ENCODE measurements around the gene RBFOX2. TPM values are rescaled to one million over a fixed set of nuclear protein-coding genes. Genes with fewer than 3 reads are reported as not detected.

Gene RBFOX2
- total and polyA plus RNA-seq, 10 of the 15 experiments (the other 5 are each of a cell fraction or from before 2014, with no cell fraction given), result 0.01 to 2.7 (median 0.17) TPM; not detected in 4

DNA sequence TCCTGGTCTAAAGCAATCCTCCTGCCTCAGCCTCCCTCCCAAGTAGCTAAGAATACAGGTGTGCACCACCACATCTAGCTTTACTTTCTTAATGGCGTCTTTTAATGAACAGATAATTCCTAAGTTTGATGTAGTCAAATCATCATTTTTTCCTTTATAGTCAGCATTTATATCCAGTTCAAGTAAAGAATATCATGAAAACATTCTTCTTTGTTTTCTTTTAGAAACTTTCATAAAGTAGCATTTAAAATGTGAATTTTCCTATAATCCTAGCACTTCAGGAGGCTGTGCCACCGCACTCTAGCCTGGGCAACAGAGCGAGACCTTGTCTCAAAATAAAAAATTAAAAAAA is 61.6 kb downstream of the RBFOX2 start (continued):
- TF ChIP-seq, protein P1, sequence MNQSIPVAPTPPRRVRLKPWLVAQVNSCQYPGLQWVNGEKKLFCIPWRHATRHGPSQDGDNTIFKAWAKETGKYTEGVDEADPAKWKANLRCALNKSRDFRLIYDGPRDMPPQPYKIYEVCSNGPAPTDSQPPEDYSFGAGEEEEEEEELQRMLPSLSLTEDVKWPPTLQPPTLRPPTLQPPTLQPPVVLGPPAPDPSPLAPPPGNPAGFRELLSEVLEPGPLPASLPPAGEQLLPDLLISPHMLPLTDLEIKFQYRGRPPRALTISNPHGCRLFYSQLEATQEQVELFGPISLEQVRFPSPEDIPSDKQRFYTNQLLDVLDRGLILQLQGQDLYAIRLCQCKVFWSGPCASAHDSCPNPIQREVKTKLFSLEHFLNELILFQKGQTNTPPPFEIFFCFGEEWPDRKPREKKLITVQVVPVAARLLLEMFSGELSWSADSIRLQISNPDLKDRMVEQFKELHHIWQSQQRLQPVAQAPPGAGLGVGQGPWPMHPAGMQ (IDR thresholded peaks at IDR 0.05; ENCODE audit: borderline replicate concordance), result no peak
- TF ChIP-seq KAT2A (conservative IDR thresholded peaks at IDR 0.05; ENCODE audit: control insufficient read depth, low read depth, low read length), result no peak
- TF ChIP-seq, protein P2, sequence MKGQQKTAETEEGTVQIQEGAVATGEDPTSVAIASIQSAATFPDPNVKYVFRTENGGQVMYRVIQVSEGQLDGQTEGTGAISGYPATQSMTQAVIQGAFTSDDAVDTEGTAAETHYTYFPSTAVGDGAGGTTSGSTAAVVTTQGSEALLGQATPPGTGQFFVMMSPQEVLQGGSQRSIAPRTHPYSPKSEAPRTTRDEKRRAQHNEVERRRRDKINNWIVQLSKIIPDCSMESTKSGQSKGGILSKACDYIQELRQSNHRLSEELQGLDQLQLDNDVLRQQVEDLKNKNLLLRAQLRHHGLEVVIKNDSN (IDR thresholded peaks at IDR 0.05; ENCODE audit: borderline replicate concordance, extremely low read length, insufficient read depth, low read depth, low read length), result no peak

DNA sequence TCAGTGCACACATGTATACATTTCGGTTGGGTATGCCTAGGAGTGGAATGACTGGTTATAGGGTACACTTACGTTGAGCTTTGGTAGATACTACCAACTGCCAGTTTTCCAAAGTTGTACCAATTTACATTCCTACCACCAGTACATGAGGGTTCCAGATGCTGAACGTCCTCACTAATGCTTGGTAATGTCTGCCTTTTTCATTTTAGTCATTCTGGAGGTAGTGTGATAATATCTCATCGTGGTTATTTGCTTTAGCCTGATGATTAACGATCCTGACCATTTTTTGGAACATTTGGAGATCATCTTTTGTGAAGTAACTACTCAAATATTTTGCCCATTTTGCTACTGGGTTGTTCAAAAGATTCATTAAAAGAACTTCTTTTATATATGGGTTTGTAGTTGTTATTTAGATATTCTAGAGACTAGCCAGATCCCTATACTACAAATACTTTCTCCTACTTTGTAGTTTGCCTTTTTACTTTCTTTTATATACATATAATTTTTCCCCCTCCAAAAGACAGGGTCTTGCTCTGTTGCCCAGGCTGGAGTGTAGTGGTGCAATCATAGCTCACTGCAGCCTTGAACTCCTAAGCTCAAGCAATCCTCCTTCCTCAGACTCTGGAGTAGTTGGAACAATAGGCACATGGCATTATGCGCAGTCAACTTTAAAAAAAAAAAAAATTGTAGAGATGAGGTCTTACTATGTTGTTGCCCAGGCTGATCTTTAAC is 62.1 kb downstream of the RBFOX2 start:
- Histone ChIP-seq H3K4me2 (ENCODE audit: control insufficient read depth, insufficient read depth) (no peak overlapping the region), H2AFZ (ENCODE audit: control insufficient read depth, low read depth, low read length) (no peak overlapping the region), H3K4me3 (no peak overlapping the region), H3K27ac (ENCODE audit: control insufficient read depth, insufficient read depth) (no peak overlapping the region), H3K79me2 (ENCODE audit: control insufficient read depth, insufficient read depth, low read length) (no peaks in the 10 kb centered on the region), H3K27me3 (replicated peaks in 1 of 2; ENCODE audit: control insufficient read depth in 2 of 2, insufficient read depth in 2 of 2, low read length in 1 of 2) (no peaks in the 10 kb centered on the region; a peak in 1 of 4 replicates), H3K9me3 (replicated peaks; ENCODE audit: control insufficient read depth, insufficient read depth, low read length) (no peaks in the 10 kb centered on the region), H3K4me1 (ENCODE audit: control insufficient read depth, insufficient read depth, low read length) (no peaks in the 10 kb centered on the region), H4K20me1 (ENCODE audit: control insufficient read depth, insufficient read depth) (no peaks in the 10 kb centered on the region), H3K9ac (ENCODE audit: control insufficient read depth, insufficient read depth, low read length) (no peak overlapping the region), H3K36me3 (ENCODE audit: control insufficient read depth in 2 of 2, insufficient read depth in 2 of 2, low read length in 1 of 2) (no peaks in the 10 kb centered on the region)
- in situ Hi-C loops (cut with MboI) (no loop called here), intact Hi-C loops (cut with micrococcal nuclease; ENCODE audit: unreplicated experiment) (no loop called here)
- SMC1A ChIA-PET (ENCODE audit: uncharacterized antibody, unreplicated experiment), result interaction anchor here (1.0 kb wide), 1 partner anchor 16 kb away, joined by 4 read pairs; no protein-coding TSS in a partner anchor
- no TSS peak for BruUV-seq (replicated peaks)
- POLR2A ChIA-PET, result interaction anchor here (0.6 kb wide), 1 partner anchor 1069 kb away, joined by 7 read pairs; no protein-coding TSS in a partner anchor
- 20% methylated on average over 6 of the region's 6 CpGs for WGBS (ENCODE audit: insufficient coverage, insufficient replicate concordance, low lambda C conversion rate, missing lambda C conversion rate)
- ATAC-seq (no peak), FAIRE-seq (no peak), DNase-seq (ENCODE audit: low read depth, low spot score) (no peak)
- RAD21 ChIA-PET (ENCODE audit: unreplicated experiment), result no interaction called here
- CTCF ChIA-PET, result no interaction called here
- TF ChIP-seq, protein P3, sequence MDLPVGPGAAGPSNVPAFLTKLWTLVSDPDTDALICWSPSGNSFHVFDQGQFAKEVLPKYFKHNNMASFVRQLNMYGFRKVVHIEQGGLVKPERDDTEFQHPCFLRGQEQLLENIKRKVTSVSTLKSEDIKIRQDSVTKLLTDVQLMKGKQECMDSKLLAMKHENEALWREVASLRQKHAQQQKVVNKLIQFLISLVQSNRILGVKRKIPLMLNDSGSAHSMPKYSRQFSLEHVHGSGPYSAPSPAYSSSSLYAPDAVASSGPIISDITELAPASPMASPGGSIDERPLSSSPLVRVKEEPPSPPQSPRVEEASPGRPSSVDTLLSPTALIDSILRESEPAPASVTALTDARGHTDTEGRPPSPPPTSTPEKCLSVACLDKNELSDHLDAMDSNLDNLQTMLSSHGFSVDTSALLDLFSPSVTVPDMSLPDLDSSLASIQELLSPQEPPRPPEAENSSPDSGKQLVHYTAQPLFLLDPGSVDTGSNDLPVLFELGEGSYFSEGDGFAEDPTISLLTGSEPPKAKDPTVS (IDR thresholded peaks at IDR 0.05; ENCODE audit: low read depth, low read length), result no peak
- TF ChIP-seq ZNF622 (IDR thresholded peaks at IDR 0.05) (no peak), NR2C1 (IDR thresholded peaks at IDR 0.05) (no peak), YY1 (IDR thresholded peaks at IDR 0.05; ENCODE audit: low read depth, low read length) (no peak), RCOR1 (conservative IDR thresholded peaks at IDR 0.05; ENCODE audit: low read depth, low read length) (no peak), BACH1 (IDR thresholded peaks at IDR 0.05; ENCODE audit: borderline replicate concordance) (no peak), EED (IDR thresholded peaks at IDR 0.05; ENCODE audit: low read depth) (no peak), ZNF217 (IDR thresholded peaks at IDR 0.05) (no peak)
- TF ChIP-seq, protein P4, sequence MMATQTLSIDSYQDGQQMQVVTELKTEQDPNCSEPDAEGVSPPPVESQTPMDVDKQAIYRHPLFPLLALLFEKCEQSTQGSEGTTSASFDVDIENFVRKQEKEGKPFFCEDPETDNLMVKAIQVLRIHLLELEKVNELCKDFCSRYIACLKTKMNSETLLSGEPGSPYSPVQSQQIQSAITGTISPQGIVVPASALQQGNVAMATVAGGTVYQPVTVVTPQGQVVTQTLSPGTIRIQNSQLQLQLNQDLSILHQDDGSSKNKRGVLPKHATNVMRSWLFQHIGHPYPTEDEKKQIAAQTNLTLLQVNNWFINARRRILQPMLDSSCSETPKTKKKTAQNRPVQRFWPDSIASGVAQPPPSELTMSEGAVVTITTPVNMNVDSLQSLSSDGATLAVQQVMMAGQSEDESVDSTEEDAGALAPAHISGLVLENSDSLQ (IDR thresholded peaks at IDR 0.05), result no peak
- TF ChIP-seq, protein P5, sequence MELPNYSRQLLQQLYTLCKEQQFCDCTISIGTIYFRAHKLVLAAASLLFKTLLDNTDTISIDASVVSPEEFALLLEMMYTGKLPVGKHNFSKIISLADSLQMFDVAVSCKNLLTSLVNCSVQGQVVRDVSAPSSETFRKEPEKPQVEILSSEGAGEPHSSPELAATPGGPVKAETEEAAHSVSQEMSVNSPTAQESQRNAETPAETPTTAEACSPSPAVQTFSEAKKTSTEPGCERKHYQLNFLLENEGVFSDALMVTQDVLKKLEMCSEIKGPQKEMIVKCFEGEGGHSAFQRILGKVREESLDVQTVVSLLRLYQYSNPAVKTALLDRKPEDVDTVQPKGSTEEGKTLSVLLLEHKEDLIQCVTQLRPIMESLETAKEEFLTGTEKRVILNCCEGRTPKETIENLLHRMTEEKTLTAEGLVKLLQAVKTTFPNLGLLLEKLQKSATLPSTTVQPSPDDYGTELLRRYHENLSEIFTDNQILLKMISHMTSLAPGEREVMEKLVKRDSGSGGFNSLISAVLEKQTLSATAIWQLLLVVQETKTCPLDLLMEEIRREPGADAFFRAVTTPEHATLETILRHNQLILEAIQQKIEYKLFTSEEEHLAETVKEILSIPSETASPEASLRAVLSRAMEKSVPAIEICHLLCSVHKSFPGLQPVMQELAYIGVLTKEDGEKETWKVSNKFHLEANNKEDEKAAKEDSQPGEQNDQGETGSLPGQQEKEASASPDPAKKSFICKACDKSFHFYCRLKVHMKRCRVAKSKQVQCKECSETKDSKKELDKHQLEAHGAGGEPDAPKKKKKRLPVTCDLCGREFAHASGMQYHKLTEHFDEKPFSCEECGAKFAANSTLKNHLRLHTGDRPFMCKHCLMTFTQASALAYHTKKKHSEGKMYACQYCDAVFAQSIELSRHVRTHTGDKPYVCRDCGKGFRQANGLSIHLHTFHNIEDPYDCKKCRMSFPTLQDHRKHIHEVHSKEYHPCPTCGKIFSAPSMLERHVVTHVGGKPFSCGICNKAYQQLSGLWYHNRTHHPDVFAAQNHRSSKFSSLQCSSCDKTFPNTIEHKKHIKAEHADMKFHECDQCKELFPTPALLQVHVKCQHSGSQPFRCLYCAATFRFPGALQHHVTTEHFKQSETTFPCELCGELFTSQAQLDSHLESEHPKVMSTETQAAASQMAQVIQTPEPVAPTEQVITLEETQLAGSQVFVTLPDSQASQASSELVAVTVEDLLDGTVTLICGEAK (IDR thresholded peaks at IDR 0.05; ENCODE audit: borderline replicate concordance), result no peak

All from GM12878 (cell line).